Muscle layer of duodenum (tissue), 2 donors: ENCODE measurements around the gene SLC46A2.

Experiments
- H3K27ac ChIP-seq: one replicate; pipeline ENCODE4 v1.7.0; 2013; ENCODE audit warnings: mild to moderate bottlenecking, low read length
- H3K27me3 ChIP-seq: one replicate; pipeline ENCODE4 v1.7.0; 2013; ENCODE audit warnings: low read depth, mild to moderate bottlenecking, control low read depth, low read length
- H3K36me3 ChIP-seq, 2 donors: one replicate each; pipeline ENCODE4 v1.7.0; 2013; ENCODE audit warnings: low read length in 2 of 2, control low read depth in 1 of 2, mild to moderate bottlenecking in 1 of 2; ENCODE audit not compliant: insufficient read depth in 2 of 2, control insufficient read depth in 1 of 2
- H3K4me1 ChIP-seq, 2 donors: one replicate each; pipeline ENCODE4 v1.7.0; 2013; ENCODE audit warnings: low read length in 2 of 2, mild to moderate bottlenecking in 2 of 2, control low read depth in 1 of 2, moderate library complexity in 1 of 2; ENCODE audit not compliant: insufficient read depth in 2 of 2, control insufficient read depth in 1 of 2
- H3K4me3 ChIP-seq, 2 donors: one replicate each; pipeline ENCODE4 v1.7.0; 2013; ENCODE audit warnings: low read length in 2 of 2, low read depth in 1 of 2, mild to moderate bottlenecking in 1 of 2
- H3K9me3 ChIP-seq, 2 donors: one replicate each; pipeline ENCODE4 v1.7.0; 2013; ENCODE audit warnings: low read length in 2 of 2, control low read depth in 1 of 2, mild to moderate bottlenecking in 1 of 2; ENCODE audit not compliant: control insufficient read depth in 1 of 2
- donor health status: healthy.

SLC46A2 gene

DNA sequence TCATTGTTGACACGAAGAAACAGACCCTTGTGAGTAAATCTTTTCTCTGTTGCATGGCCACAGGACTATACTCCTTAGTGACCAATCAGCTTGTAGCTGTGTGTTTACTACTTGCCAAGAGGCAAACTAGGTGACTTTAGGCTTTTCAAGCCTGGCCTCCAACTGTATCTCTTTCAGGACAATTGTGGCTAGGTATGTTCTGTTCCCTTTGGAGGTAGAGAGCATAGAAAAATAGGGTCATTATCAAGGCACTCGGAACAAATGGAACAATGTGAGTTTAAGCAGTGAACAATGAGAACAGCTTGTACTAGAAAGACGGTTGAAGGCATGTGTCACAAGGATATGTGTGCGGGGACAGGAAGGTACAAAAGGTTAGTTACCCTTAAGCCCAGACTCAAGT, 48.1 kb downstream of the SLC46A2 start:
- peaks cover 6 to 9% of the 10 kb centered on the region in 2 donors for H3K36me3 ChIP-seq
- no peaks in the 10 kb centered on the region for H3K9me3 ChIP-seq
- no peak overlapping the region for H3K4me3 ChIP-seq
- no peak overlapping the region for H3K27ac ChIP-seq
- no peaks in the 10 kb centered on the region for H3K27me3 ChIP-seq
- H3K4me1 ChIP-seq: no peaks in the 10 kb centered on the region

DNA sequence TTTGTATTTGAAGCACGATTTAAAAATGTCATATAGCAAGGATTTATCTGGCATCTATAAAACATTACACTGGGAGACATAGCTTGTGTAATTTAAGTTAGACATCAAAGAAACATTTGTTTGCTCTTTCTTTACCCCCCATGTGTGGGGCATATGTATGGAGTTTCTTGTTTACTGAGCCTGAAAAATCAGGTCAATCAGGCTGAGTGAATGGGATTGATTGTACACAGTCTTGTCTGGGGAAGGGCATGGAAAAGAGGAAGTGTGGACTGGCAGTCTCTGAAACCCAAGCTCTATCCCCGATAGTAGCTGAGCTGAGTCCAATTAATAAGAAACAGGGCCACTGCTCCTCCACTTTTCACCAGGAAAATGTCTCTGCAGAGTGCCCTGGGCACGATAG, 49.4 kb downstream of the SLC46A2 start:
- Histone ChIP-seq H3K4me3 (no peak overlapping the region), H3K4me1 (no peaks in the 10 kb centered on the region), H3K9me3 (no peaks in the 10 kb centered on the region), H3K27ac (no peak overlapping the region), H3K36me3 (peaks cover 12 to 16% of the 10 kb centered on the region in 2 donors), H3K27me3 (no peaks in the 10 kb centered on the region)

DNA sequence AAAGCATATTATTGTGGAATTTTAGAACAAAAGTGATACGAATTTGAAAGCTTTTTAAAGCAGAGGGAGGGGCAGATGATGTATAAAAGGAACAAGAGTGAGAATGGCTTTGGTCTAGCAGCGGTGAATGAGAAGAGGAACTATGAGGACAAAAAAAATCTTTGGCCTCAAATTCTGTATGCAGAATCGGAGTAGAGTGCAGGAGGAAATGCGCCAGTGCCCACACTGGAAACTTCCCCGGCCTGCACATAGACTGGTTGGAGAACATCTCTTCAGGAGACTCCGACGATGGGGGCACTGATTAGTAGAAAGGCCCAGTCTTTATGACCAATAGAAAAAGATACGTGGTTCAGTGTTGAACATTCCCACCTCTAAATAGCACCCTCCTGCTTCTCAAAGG, 51.3 kb downstream of the SLC46A2 start:
- peaks cover 12 to 24% of the 10 kb centered on the region in 2 donors for H3K36me3 ChIP-seq
- no peak overlapping the region for H3K27ac ChIP-seq
- no peaks in the 10 kb centered on the region for H3K9me3 ChIP-seq
- H3K27me3 ChIP-seq: no peaks in the 10 kb centered on the region
- H3K4me1 ChIP-seq: no peaks in the 10 kb centered on the region
- H3K4me3 ChIP-seq: no peak overlapping the region

DNA sequence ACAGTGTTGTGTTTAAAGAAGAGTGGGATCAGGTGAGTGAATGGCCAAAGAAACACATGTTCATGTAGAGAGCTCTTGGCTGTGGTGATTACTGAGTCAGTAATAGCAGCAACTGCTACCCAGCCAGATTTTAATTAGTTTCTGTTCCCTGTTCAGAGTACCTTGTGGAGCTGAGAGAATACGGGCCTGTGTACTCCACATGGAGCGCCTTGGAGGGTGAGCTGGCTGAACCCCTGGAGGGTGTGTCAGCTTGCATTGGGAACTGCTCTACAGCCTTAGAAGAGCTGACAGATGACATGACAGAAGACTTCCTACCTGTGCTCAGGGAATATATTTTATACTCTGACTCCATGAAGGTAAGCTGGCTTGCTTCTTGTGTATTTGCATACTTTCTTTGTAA, 52.3 kb downstream of the SLC46A2 start:
- Histone ChIP-seq H3K27me3 (no peaks in the 10 kb centered on the region), H3K27ac (no peak overlapping the region), H3K36me3 (peaks cover 12 to 24% of the 10 kb centered on the region in 2 donors), H3K4me3 (no peak overlapping the region), H3K4me1 (no peaks in the 10 kb centered on the region), H3K9me3 (no peaks in the 10 kb centered on the region)

DNA sequence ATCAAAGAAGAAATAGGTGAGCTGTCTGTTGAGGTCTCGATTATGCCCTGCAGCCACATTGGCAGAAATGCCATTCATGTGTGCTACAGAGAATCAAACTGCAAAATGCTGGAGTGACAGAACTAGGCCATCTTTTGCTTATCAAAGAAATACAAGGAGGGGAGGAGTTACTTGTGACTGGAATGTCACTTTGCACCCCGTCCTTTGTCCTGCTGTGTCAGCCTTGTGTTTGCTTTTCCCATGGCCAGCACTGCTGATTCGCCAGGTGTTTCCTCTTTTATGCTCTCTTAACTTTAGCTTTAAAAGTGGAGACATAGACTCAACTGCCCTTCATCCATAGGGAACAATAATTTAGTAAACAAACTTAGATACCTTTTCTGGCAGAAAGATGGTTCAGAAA, 54.3 kb downstream of the SLC46A2 start:
- Histone ChIP-seq H3K9me3 (no peaks in the 10 kb centered on the region), H3K4me3 (no peak overlapping the region), H3K27ac (no peak overlapping the region), H3K36me3 (peaks cover 12 to 24% of the 10 kb centered on the region in 2 donors), H3K27me3 (no peaks in the 10 kb centered on the region), H3K4me1 (no peaks in the 10 kb centered on the region)

DNA sequence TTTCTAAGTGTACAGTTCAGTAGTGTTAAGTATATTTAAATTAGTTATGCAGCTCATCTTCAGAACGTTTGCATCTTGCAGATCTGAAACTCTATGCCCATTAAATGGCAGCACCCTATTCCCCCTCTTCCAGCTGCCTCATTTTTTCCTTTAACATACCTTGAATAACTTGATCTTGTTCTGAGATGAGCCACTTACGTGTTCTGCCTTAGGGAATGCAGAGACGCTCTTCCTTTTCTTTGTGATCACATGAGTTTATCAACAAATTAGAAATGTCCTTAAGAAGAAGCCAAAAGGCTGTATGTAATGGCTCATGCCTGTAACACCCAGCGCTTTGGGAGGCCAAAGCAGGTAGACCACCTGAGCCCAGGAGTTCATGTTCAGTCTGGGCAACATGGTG, 57.6 kb downstream of the SLC46A2 start:
- Histone ChIP-seq H3K27ac (no peak overlapping the region), H3K36me3 (peaks cover 5 to 24% of the 10 kb centered on the region in 2 donors), H3K4me1 (no peaks in the 10 kb centered on the region), H3K9me3 (no peaks in the 10 kb centered on the region), H3K27me3 (no peaks in the 10 kb centered on the region), H3K4me3 (no peak overlapping the region)

DNA sequence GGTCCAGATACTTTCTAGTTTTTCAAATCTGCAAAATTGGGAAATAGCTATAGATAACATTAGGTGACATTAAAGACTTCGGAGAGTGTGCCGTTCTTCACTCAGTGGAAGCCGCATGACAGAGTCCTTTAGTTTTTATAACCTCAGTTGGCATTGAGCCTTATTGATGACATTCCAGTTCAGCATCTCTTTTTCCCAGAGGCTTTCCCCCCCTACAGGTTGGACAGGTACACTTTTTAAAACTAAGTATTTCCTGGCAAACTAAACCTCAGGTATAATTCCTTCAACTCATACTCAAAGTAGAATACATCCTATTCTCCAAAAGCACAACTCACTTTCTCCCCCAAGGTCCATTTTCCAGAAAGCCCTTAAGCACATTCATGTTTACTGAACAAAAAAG, 58.7 kb downstream of the SLC46A2 start:
- H3K27ac ChIP-seq: no peak overlapping the region
- no peaks in the 10 kb centered on the region for H3K27me3 ChIP-seq
- H3K9me3 ChIP-seq: no peaks in the 10 kb centered on the region
- peaks cover 3 to 24% of the 10 kb centered on the region in 2 donors for H3K36me3 ChIP-seq
- no peak overlapping the region for H3K4me3 ChIP-seq
- H3K4me1 ChIP-seq: no peaks in the 10 kb centered on the region

DNA sequence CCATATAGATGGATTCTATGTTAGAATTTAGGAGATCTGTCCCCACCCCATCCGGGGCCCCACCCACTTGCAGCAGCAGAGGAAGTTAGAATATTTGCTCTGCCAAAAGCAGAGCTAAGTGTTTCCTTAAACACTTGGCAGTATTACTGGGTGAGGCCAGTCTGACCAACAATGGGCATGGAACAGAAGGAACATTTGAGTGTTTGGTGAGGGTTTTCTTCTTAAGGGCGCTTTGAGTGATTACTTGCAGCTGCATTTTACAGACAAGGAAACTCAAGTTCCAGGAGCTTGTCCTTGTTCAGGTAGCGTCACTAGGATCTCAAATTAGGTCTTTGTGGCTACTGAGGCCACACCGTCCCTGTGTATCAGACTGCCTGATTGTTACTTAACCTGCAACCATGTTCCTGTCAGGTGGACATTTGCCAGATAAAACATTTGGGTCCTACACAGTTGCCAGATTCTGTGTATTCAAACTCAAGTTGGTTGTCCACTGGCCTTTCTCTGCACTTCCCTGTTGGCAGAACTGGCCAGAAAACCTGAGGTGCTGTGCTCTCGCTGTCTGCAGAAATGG, 59.3 kb downstream of the SLC46A2 start:
- no peak overlapping the region for H3K27ac ChIP-seq

More for the DNA sequence above, 59.3 kb downstream of the SLC46A2 start:
- Histone ChIP-seq H3K36me3 (peaks cover 0 to 18% of the 10 kb centered on the region in 2 donors), H3K4me1 (no peaks in the 10 kb centered on the region), H3K4me3 (no peak overlapping the region), H3K27me3 (no peaks in the 10 kb centered on the region), H3K9me3 (no peaks in the 10 kb centered on the region)
